GM19238 (cell line): ENCODE measurements around the gene HTR3E.
"Not testable (repeated sequence)": the region's sequence is repeated elsewhere in the genome, so short reads cannot be mapped to it uniquely, and the experiment has no call there.

Experiments
- DNase-seq: peaks from one replicate; pipeline ENCODE4 v3.0.0; 2011; ENCODE audit warnings: low spot score; ENCODE audit not compliant: insufficient read length

The HTR3E gene

DNA sequence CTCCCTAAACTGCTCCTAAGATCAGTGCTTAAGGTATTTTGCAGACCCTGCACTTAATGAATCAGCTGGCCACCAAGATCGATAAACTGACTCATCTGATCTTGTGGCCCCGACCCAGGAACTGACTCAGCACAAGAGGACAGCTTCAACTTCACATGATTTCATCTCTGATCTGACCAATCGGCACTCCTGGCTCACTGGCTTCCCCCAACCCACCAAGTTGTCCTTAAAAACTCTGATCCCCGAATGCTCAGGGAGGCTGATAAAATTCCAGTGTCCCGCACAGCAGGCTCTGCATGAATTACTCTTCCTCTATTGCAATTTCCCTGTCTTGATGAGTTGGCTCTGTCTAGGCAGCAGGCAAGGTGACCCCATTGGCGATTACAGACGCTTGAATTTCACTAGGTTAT is 13.5 kb downstream of the HTR3E start:
- no peak for DNase-seq

DNA sequence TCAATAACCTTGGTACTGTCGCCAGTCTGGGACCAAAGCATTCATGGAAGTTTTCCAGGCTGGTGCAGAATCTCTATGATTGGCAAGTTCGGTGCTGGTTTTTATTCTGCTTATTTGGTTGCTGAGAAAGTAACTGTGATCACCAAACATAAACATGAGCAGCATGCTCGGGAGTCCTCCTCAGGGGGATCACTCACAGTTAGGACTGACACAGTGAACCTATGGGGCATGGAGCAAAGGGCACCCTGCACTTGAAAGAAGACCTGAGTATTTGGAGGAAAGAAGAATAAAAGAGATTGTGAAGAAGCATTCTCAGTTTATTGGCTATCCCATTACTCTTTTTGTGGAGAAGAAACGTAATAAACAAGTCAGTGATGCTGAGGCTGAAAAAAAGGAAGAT is 19.2 kb downstream of the HTR3E start:
- DNase-seq: no peak

GRCh38 chr3:184117636-184118035 is 20.8 kb downstream of the HTR3E start:
- DNase-seq: no peak

- DNase-seq: not testable (repeated sequence)
These were observed 24.2 kb downstream of the HTR3E start for GRCh38 chr3:184121031-184121430.

- no peak for DNase-seq
These were observed 29.1 kb downstream of the HTR3E start for GRCh38 chr3:184126006-184126405.

GRCh38 chr3:184129012-184129411 is 32.1 kb downstream of the HTR3E start:
- DNase-seq: no peak

DNA sequence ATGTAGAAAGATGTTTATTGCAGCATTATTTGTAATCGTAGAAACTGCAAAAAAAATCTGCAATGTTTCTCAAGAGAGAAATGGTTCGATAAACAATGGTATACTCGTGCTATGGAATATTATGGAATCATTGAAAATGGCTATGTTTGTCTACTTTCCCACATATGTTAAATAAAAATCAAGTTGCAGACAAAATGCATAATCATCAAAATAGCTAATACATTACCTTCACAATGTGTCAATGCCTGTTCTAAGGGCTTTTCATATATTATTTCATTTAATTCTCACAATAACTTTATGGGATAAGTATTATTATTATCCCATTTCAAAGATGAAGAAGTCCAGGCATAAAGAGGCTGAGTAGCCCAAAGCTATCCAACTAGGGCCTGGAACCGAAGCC is 36.1 kb downstream of the HTR3E start:
- DNase-seq: no peak

DNA sequence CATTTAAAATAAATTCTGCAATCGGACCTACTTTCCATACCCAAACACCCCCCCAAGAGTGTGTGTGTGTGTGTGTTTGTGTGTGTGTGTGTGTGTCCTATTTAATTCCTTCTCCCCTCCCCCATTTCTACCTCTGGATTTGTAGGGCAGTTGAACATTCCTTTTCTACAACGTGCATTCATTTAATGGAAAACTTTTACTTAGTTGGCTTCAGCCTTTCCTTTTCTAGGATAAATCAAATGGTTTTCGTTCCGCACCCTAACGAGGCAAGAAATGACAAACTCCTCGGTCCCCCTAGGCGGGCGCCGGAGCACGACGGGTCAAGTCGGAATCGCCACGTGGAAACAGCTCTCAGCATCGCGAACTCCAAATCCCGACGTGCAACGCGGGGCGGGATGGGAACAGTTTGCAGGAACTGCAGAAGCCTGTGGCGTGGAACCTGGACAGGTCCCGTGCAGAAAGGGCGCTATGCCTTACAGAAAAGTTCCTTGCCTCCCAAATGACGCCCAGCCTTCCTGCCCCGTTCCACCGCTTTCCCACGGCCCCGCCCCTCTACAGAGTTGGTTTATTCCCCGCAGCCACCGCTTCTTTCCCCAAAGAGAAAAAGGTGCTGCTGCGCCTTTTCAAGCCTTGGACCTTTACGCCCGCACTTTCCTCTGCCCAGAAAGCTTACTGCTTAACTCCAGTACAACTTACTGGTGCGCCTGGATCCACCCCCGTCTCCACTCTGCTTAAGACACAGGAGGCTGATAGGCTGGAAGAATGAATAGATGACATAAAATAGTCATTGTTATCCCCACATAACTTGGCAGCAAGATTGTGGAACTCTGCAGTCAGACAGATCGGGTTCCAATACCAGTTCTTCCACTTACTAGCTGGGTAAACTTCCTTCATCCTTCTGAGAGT is 37.2 kb downstream of the HTR3E start:
- peak; percentile 44 for DNase-seq

- no peak for DNase-seq
These were observed 37.9 kb downstream of the HTR3E start for GRCh38 chr3:184134746-184135148.

DNA sequence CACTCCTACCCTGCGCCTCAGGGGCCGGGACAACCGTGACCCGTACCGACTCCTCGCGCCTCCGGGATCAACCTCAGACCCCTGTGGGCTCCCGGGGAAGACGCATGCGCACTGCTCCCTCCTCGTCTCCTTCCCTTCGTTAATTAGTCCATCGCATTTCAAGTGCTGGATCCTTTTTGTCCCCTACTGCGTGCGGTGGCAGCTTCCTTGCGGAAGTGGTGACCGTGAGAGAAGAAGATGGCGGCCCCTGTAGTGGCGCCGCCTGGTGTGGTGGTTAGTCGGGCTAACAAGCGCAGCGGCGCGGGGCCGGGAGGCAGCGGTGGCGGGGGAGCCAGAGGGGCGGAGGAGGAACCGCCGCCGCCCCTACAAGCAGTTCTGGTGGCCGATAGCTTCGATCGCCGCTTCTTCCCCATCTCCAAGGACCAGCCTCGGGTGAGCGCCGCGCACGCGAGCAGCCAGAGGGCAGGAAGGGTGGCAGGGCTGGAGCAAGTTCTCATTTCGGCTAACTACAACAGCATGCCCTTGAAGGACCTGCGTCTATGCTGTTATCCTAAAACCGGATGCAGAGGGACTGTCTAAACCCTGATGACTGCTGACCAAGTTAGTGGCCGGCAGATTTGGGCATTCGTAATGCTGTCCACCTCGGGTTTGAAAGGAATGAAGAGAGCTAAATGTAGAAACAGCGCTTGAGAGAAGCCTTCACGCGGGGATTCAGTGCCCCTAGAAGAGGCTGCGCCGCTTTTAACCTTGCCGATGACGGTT is 38.5 kb downstream of the HTR3E start, which contains the start of gene EIF2B5:
TSS of gene EIF2B5 (plus strand) at position 210 of the 762 bp plus-strand sequence. CDS start at position 238, 28 bp downstream.
- peak; percentile 75 for DNase-seq

DNA sequence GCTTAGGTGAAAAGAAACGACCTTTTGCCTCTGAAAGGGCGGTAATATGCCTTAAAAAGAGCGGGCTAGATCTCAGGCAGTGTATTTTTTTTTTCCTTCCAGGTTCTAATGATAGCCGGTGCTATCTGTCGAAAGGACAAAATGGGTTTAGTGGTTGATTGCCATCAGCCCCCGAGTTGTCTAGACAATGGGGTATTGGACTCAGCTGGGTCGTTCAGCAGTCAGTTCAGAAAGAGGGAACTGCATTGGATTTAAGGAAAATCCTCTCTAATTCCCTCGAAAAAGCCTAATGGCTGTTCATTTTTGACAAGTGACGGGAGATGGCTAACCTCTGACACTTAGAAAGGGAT is 39.0 kb downstream of the HTR3E start:
- no peak for DNase-seq

- no peak for DNase-seq
These were observed 43.6 kb downstream of the HTR3E start for GRCh38 chr3:184140436-184140835.

DNA sequence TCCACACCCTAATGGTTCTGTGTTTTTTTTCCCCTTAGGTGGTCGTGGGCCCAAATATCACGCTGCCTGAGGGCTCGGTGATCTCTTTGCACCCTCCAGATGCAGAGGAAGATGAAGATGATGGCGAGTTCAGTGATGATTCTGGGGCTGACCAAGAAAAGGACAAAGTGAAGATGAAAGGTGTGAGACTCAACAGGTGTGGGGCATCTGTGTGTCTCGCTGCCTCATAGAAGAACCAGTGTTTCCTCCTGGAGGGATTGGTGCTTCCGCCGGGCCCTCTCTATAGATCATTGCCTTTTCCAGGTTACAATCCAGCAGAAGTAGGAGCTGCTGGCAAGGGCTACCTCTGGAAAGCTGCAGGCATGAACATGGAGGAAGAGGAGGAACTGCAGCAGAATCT is 45.3 kb downstream of the HTR3E start:
- DNase-seq: no peak

DNA sequence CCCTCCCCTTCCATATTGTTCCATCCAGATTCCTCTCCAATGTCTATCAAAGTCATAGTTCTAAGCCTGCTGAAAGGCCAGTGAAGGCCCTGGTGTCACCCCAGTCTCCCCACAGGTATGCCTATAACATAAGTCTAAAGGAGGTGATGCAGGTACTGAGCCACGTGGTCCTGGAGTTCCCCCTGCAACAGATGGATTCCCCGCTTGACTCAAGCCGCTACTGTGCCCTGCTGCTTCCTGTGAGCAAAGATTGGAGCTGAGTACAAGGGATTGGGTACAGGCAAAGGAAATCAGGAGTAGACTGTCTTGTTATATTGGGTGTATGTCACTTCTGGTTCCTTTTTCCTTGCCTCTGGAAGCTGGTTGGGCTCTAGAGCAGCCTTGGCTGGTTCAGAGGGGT is 46.5 kb downstream of the HTR3E start:
- no peak for DNase-seq

- no peak for DNase-seq
These were observed 47.6 kb downstream of the HTR3E start for GRCh38 chr3:184144505-184144904.

GRCh38 chr3:184145111-184145524 is 48.3 kb downstream of the HTR3E start:
- no peak for DNase-seq

- no peak for DNase-seq
These were observed 48.9 kb downstream of the HTR3E start for GRCh38 chr3:184145751-184146270.

DNA sequence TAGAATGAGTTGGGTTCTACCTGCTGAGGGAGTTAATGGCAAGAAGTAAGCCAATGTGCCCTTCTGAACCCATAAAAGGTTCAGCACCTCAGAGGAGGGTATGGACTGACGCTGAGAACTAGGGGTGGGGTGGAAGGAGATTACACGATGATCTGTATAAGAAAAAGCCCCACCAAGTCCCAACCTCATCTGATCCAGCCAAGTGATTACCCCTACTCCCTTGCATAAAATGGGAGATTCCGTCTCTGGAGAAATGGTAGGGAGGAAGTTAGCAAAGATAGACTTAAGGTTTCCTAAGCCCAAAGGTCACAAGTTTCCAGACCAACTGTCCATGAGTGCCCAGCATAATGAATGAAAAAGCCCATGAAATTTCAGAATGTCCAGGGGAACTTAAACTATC is 51.2 kb downstream of the HTR3E start:
- no peak for DNase-seq

DNA sequence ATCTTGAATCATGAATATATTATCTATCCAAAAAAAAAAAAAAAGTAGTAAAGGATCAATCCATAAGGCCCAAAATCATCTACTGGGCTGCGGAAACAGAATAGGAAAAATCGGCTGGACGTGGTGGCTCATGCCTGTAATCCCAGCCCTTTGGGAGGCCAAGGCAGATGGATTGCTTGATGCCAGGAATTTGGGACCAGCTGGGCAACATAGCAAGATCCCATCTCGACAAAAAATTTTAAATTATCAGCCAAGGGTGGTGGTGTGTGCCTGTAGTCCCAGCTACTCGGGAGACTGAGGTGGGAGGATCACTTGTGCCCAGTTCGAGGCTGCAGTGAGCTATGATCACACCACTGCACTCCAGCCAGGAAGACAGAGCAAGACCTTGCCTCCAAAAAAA is 52.3 kb downstream of the HTR3E start:
- no peak for DNase-seq

- DNase-seq: not testable (repeated sequence)
These were observed 52.9 kb downstream of the HTR3E start for GRCh38 chr3:184149770-184150169.

DNA sequence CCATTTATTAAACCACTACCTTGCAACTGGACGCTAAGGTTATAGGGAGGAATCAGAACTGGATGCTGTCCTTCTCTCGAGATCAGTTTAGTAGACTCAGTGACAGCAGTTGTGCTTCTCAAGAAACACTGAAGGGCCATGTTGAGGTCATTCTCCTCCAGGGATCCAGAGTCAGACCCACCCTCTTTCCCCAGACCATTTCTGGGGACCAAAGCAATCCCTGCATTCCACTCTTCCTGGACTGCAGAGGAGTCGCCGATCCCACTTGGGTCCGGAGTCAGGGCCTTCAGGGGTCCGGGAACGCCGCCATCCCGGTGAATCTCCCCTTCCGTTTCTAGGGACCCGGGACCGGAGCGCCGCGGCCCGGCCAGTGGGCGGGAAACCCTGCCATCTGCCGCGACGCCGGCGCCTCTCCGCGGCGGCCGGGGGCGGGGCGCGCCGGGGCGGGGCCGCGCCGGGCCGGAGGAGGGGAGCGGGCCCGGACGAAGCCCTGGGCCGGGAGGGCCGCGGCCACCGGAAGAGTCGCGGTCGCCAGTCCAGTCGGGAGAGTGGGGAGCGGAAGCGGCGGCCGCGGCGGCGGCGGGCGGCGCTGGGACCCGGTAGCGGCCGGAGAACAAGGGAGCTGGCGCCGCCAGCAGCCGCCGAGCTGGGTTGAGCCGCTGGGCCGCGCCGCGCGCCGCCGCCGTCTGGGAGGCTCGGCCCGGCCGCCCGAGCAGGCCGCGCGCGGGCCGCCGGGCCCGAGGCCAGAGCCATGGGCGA is 58.2 kb downstream of the HTR3E start, which contains the start of gene DVL3:
TSS of gene DVL3 (plus strand) at position 493 of the 759 bp plus-strand sequence. CDS start at position 752, 259 bp downstream.
- peak; percentile 87 for DNase-seq
